ENCODE data around the gene CDH22. TPM values are rescaled to one million over a fixed set of nuclear protein-coding genes. Genes with fewer than 3 reads are reported as not detected.

The CDH22 gene, protein sequence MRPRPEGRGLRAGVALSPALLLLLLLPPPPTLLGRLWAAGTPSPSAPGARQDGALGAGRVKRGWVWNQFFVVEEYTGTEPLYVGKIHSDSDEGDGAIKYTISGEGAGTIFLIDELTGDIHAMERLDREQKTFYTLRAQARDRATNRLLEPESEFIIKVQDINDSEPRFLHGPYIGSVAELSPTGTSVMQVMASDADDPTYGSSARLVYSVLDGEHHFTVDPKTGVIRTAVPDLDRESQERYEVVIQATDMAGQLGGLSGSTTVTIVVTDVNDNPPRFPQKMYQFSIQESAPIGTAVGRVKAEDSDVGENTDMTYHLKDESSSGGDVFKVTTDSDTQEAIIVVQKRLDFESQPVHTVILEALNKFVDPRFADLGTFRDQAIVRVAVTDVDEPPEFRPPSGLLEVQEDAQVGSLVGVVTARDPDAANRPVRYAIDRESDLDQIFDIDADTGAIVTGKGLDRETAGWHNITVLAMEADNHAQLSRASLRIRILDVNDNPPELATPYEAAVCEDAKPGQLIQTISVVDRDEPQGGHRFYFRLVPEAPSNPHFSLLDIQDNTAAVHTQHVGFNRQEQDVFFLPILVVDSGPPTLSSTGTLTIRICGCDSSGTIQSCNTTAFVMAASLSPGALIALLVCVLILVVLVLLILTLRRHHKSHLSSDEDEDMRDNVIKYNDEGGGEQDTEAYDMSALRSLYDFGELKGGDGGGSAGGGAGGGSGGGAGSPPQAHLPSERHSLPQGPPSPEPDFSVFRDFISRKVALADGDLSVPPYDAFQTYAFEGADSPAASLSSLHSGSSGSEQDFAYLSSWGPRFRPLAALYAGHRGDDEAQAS
- total RNA-seq (not detected), polyA plus RNA-seq (not detected), total RNA-seq (not detected)

DNA sequence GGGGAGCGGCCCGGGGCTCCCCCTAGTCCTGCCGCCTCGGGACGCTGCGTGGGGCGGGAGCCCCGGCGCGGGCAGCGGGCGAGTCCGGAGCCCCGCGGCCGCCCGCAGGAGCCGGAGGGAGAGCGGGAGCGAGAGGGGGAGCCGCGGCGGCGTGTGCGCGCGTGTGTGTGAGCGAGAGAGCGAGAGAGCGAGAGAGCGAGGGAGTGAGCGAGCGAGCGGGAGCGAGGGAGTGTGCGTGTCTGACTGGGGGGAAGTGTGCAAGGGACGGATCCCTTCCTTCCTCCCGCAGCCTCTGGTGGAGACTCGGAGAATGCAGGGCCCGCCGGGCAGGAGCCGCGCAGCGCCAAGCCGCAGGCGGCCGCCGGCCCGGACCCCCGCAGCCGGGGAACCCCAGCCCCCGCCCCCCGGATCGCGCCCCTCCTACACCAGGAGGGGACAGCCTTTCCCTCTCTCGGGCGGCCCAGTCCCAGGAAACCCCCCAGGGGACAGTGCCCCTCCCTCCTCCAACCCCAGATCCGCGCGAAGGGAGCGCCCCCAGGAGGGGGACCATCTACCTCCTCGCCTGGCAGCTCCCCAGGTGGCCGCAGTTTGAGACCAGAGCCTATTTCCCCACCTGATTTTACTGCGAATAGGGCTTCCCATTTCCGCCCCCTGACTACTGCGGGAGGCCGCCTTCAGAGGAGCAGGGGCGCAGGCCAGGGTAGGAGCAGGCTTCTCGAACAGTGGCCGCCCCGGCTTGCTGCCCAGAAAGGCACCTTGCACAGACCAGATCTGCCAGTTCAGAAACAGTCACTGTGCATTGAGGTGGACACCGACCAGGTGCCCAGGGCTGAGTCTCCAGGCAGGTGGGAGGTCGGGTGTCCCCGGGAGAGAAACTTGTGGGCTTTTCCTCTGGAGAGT lies at the start of gene CDH22:
CDH22 (minus strand) TSS at position 241 of the 900 bp plus-strand sequence. CDS start 57,204 bp downstream, outside the sequence.
- ATAC-seq (peak; percentile 65), DNase-seq (peak; percentile 14 to 37 (median 31))
- H3K4me1 Mint-ChIP-seq: peaks cover 4 to 29% (median 16%) of the 10 kb centered on the region in 7 donors
- intact Hi-C loops (cut with micrococcal nuclease): loop anchor here (5.0 kb wide), 3 partner anchors 54 to 379 kb away; partner anchors contain the start of gene TP53RK (in 1 of the 2)
- H3K27ac ChIP-seq (ENCODE audit: low read depth, low read length): no peak within 1 kb of the TSS
- H3K36me3 ChIP-seq (ENCODE audit: control insufficient read depth in 2 of 3, insufficient read depth in 3 of 3, low read length in 3 of 3): no peaks in the 10 kb centered on the region
- no peak within 1 kb of the TSS for H3K27ac Mint-ChIP-seq
- ChIA-PET POLR2A (no interaction called here), CTCF (interaction anchor here (0.6 to 1.3 kb wide), 2 partner anchors 93 to 98 kb away, joined by 3 to 4 read pairs; partner anchors contain the start of gene ELMO2)
- peaks cover 0 to 2% (median 0%) of the 10 kb centered on the region in 11 donors for H3K9me3 Mint-ChIP-seq
- peaks cover 7 to 22% of the 10 kb centered on the region in 2 donors for H3K27me3 ChIP-seq (ENCODE audit: control insufficient read depth in 2 of 2, insufficient read depth in 2 of 2, low read length in 2 of 2)
- peaks cover 0 to 8% (median 0%) of the 10 kb centered on the region in 5 donors for H3K36me3 Mint-ChIP-seq
- H3K9me3 ChIP-seq (ENCODE audit: control insufficient read depth in 2 of 3, low read length in 3 of 3): no peaks in the 10 kb centered on the region
- peak within 1 kb of the TSS; percentile 59 to 89 (median 78) for H3K4me3 Mint-ChIP-seq
- H3K4me3 ChIP-seq (ENCODE audit: low read length): peak within 1 kb of the TSS; percentile 43
- peaks cover 59 to 77% (median 68%) of the 10 kb centered on the region in 5 donors for H3K27me3 Mint-ChIP-seq
- H3K4me1 ChIP-seq (ENCODE audit: control insufficient read depth in 2 of 2, insufficient read depth in 2 of 2, low read length in 2 of 2): peaks cover 0 to 6% of the 10 kb centered on the region in 2 donors

DNA sequence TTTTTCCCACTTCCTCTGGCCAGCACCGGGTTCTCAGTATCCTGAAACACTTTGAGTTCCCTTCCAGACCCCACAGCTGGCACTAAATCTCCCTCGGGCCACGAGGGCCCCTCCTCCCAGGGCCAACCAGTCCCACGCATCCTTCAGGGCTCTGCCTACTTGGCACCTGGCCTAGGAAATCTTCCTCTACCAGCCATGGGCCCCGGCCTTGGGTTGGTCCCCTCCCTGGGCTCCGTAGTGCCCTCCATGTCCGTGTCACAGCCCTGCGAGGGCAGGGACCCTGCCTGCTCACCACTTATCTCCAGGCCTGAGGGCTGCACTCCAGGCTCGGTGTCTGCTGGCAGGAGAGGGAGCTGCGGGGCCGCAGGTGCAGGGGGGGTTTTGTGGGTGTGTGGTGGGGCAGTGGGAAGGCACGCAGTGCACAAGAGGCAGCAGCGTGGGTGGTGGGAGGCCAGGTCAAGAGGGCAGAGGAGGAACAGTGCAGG lies 48.8 kb upstream of the CDH22 start:
- Histone ChIP-seq H3K4me1 (ENCODE audit: control insufficient read depth in 2 of 2, insufficient read depth in 2 of 2, low read length in 2 of 2) (peaks cover 25 to 40% of the 10 kb centered on the region in 2 donors), H3K4me3 (ENCODE audit: low read length) (no peak overlapping the region), H3K9me3 (ENCODE audit: control insufficient read depth in 2 of 3, low read length in 3 of 3) (no peaks in the 10 kb centered on the region), H3K27ac (ENCODE audit: low read depth, low read length) (peak overlapping the region; percentile 63), H3K36me3 (ENCODE audit: control insufficient read depth in 2 of 3, insufficient read depth in 3 of 3, low read length in 3 of 3) (peaks cover 4 to 46% (median 5%) of the 10 kb centered on the region in 3 experiments), H3K27me3 (ENCODE audit: control insufficient read depth in 2 of 2, insufficient read depth in 2 of 2, low read length in 2 of 2) (no peaks in the 10 kb centered on the region)
- CTCF ChIA-PET: interaction anchor here (0.9 kb wide), 1 partner anchor 50 kb away, joined by 3 read pairs; no protein-coding TSS in a partner anchor
- no peaks in the 10 kb centered on the region for H3K9me3 Mint-ChIP-seq
- H3K4me1 Mint-ChIP-seq: peaks cover 30 to 73% (median 61%) of the 10 kb centered on the region in 7 donors
- POLR2A ChIA-PET: interaction anchor here (1.0 to 2.2 kb wide), 3 partner anchors 8 to 50 kb away, joined by 3 to 17 read pairs (median 3); partner anchors contain the start of gene ELMO2
- no peaks in the 10 kb centered on the region for H3K27me3 Mint-ChIP-seq
- H3K4me3 Mint-ChIP-seq: peak overlapping the region in 7 of 10 donors; percentile 30 to 78 (median 47)
- peaks cover 0 to 16% (median 5%) of the 10 kb centered on the region in 5 donors for H3K36me3 Mint-ChIP-seq
- no peak for DNase-seq
- ATAC-seq: peak; percentile 11
- H3K27ac Mint-ChIP-seq: peak overlapping the region in 8 of 9 donors; percentile 57 to 95 (median 86)
- intact Hi-C loops (cut with micrococcal nuclease): no loop called here

DNA sequence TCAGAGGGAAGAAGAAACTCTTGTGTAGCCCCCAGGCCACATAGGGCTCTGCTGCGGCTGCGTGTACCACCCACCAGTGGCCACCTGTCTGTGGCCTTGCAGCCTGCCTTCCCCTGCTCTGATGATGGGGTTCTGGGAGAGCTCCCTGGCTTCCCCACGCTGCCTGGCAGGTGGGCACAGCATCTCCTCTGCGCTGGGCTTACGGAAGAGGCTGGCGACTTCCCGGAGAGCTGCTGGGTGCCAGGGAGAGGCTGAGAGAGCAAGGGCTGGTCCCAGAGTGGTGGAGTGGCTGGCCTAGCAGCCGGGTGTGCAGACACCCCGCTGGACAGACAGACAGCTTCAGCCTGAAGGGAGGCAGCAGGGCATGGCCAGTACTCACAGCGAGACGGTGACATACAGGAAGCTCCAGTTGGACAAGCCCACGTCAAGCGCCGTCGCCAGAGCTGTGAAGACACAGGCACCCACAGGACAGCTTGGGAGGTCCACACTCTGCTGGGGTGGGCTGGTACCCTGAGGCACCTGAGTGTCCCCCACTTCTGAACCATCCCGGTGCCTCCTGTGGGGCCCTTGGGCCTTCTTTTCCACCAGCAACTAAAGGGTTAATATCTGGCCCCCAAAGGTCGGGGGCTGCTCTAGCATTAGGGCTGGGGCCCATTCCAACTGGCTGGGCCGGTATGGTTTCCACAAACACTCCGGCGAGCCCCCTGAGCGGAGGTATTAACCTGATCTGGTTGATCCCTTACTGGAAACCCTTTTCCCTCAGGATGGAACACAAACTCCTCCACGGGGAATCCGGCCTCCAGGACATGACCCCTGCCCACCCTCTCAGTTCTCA lies 48.1 kb upstream of the CDH22 start:
- H3K4me3 Mint-ChIP-seq: peak overlapping the region in 4 of 10 donors; percentile 32 to 78 (median 44)
- H3K27me3 Mint-ChIP-seq: no peaks in the 10 kb centered on the region
- POLR2A ChIA-PET: interaction anchor here (1.0 to 2.2 kb wide), 3 partner anchors 8 to 51 kb away, joined by 3 to 17 read pairs (median 3); partner anchors contain the start of gene ELMO2
- no peak overlapping the region for H3K4me3 ChIP-seq (ENCODE audit: low read length)
- H3K4me1 ChIP-seq (ENCODE audit: control insufficient read depth in 2 of 2, insufficient read depth in 2 of 2, low read length in 2 of 2): peaks cover 18 to 34% of the 10 kb centered on the region in 2 donors
- H3K9me3 ChIP-seq (ENCODE audit: control insufficient read depth in 2 of 3, low read length in 3 of 3): no peaks in the 10 kb centered on the region
- no peaks in the 10 kb centered on the region for H3K9me3 Mint-ChIP-seq
- peak overlapping the region; percentile 63 for H3K27ac ChIP-seq (ENCODE audit: low read depth, low read length)
- intact Hi-C loops (cut with micrococcal nuclease): no loop called here
- H3K4me1 Mint-ChIP-seq: peaks cover 23 to 66% (median 55%) of the 10 kb centered on the region in 7 donors
- peaks cover 0 to 16% (median 5%) of the 10 kb centered on the region in 5 donors for H3K36me3 Mint-ChIP-seq
- CTCF ChIA-PET: no interaction called here
- H3K36me3 ChIP-seq (ENCODE audit: control insufficient read depth in 2 of 3, insufficient read depth in 3 of 3, low read length in 3 of 3): peaks cover 4 to 52% (median 5%) of the 10 kb centered on the region in 3 experiments
- no peaks in the 10 kb centered on the region for H3K27me3 ChIP-seq (ENCODE audit: control insufficient read depth in 2 of 2, insufficient read depth in 2 of 2, low read length in 2 of 2)
- DNase-seq (no peak), ATAC-seq (no peak)
- H3K27ac Mint-ChIP-seq: peak overlapping the region in 8 of 9 donors; percentile 68 to 92 (median 78)

DNA sequence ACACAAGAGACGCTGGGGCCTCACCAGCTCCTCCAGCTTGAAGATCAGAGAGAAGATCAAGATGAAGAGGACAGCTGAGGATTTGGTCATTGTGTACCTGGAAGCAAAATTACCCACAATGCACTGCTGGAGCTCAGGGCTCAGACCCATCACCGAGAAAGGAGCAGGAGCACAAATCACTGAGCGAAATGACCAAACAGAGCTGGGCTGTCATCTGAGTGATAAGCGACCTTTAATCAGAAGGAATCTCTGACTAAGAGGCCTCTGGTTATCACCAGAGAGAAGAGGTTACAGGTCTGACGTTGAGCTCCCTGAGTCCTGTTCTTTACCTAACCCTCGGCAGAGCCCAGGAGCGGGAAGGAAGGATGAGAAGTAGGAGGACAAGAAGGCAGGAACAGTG lies 47.5 kb upstream of the CDH22 start:
- ChIA-PET CTCF (no interaction called here), POLR2A (interaction anchor here (1.0 to 2.2 kb wide), 2 partner anchors 9 to 13 kb away, joined by 3 to 17 read pairs; no protein-coding TSS in a partner anchor)
- H3K4me1 ChIP-seq (ENCODE audit: control insufficient read depth in 2 of 2, insufficient read depth in 2 of 2, low read length in 2 of 2): peaks cover 12 to 28% of the 10 kb centered on the region in 2 donors
- no peaks in the 10 kb centered on the region for H3K9me3 ChIP-seq (ENCODE audit: control insufficient read depth in 2 of 3, low read length in 3 of 3)
- no peak for DNase-seq
- H3K9me3 Mint-ChIP-seq: no peaks in the 10 kb centered on the region
- intact Hi-C loops (cut with micrococcal nuclease): no loop called here
- peaks cover under 1 to 15% (median 4%) of the 10 kb centered on the region in 5 donors for H3K36me3 Mint-ChIP-seq
- H3K27ac ChIP-seq (ENCODE audit: low read depth, low read length): peak overlapping the region; percentile 31
- H3K27me3 ChIP-seq (ENCODE audit: control insufficient read depth in 2 of 2, insufficient read depth in 2 of 2, low read length in 2 of 2): no peaks in the 10 kb centered on the region
- H3K36me3 ChIP-seq (ENCODE audit: control insufficient read depth in 2 of 3, insufficient read depth in 3 of 3, low read length in 3 of 3): peaks cover 4 to 59% (median 5%) of the 10 kb centered on the region in 3 experiments
- peaks cover 22 to 60% (median 50%) of the 10 kb centered on the region in 7 donors for H3K4me1 Mint-ChIP-seq
- ATAC-seq: no peak
- no peak overlapping the region for H3K4me3 ChIP-seq (ENCODE audit: low read length)
- H3K27ac Mint-ChIP-seq: peak overlapping the region; percentile 50 to 91 (median 71)
- peak overlapping the region in 5 of 10 donors; percentile 7 to 56 (median 44) for H3K4me3 Mint-ChIP-seq
- H3K27me3 Mint-ChIP-seq: no peaks in the 10 kb centered on the region

DNA sequence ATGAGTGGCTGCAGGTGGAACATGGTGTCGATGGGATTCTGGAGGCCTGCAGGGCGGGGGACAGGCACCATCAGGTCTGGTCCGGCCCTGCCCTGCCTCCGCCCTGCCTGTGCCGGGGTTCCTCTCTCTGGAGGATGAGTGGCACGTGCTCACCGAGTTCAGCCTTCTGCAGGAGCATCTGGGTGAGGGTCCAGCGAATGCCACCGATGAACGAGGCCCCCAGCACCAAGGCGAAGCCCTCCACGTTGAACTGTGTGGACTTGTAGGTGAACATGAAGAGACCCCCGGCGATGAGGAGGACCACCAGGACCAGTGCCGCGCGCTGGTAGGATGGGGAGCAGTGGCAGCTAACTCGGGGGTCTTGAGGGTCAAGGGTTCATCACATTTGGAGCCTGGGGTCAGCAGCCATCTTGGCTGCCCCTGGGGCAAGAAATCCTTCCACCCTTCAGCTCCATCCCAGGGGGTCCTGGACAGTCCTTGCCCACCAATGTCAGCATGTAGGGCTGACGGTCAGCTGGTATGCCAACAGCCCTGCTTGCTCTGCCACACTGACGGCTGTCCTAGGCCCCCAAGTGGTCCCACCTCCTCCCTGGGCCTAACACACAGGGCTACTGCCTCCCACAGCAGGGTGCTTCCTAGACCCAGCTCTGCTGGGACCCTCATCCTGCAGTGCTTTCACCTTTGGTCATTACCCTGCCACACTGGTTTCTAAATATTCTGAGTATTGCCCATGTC lies 46.8 kb upstream of the CDH22 start:
- H3K4me3 ChIP-seq (ENCODE audit: low read length): no peak overlapping the region
- peaks cover 3 to 21% (median 4%) of the 10 kb centered on the region in 5 donors for H3K36me3 Mint-ChIP-seq
- peak overlapping the region in 3 of 10 donors; percentile 7 to 32 (median 8) for H3K4me3 Mint-ChIP-seq
- H3K27me3 ChIP-seq (ENCODE audit: control insufficient read depth in 2 of 2, insufficient read depth in 2 of 2, low read length in 2 of 2): no peaks in the 10 kb centered on the region
- no peaks in the 10 kb centered on the region for H3K9me3 Mint-ChIP-seq
- ATAC-seq (no peak), DNase-seq (no peak)
- no peaks in the 10 kb centered on the region for H3K9me3 ChIP-seq (ENCODE audit: control insufficient read depth in 2 of 3, low read length in 3 of 3)
- H3K4me1 ChIP-seq (ENCODE audit: control insufficient read depth in 2 of 2, insufficient read depth in 2 of 2, low read length in 2 of 2): peaks cover 9 to 22% of the 10 kb centered on the region in 2 donors
- peaks cover 26 to 56% (median 50%) of the 10 kb centered on the region in 7 donors for H3K4me1 Mint-ChIP-seq
- H3K27ac ChIP-seq (ENCODE audit: low read depth, low read length): peak overlapping the region; percentile 31
- peak overlapping the region in 7 of 9 donors; percentile 46 to 91 (median 71) for H3K27ac Mint-ChIP-seq
- intact Hi-C loops (cut with micrococcal nuclease): no loop called here
- H3K27me3 Mint-ChIP-seq: no peaks in the 10 kb centered on the region
- CTCF ChIA-PET: no interaction called here
- H3K36me3 ChIP-seq (ENCODE audit: control insufficient read depth in 2 of 3, insufficient read depth in 3 of 3, low read length in 3 of 3): peaks cover 4 to 66% (median 5%) of the 10 kb centered on the region in 3 experiments
- POLR2A ChIA-PET: interaction anchor here (1.0 to 2.2 kb wide), 2 partner anchors 10 to 12 kb away, joined by 3 to 17 read pairs; no protein-coding TSS in a partner anchor

Data from naive thymus-derived CD4-positive, alpha-beta T cell (primary cell).